GM19023 (cell line): Measurements from ENCODE around the gene GSTM4.
A peak's percentile ranks its signal among the peaks of the same experiment; 100 is the strongest.
"Not testable (repeated sequence)": the region's sequence is repeated elsewhere in the genome, so short reads cannot be mapped to it uniquely, and the experiment has no call there.

Experiments
- ATAC-seq: cut with Tn5 transposase; IDR thresholded peaks from one replicate; pipeline ENCODE4 v1.9.1; 2021; ENCODE audit warnings: mild to moderate bottlenecking, moderate library complexity; ENCODE audit not compliant: unreplicated experiment

Gene GSTM4

GRCh38 chr1:109637446-109637845 lies 18.5 kb upstream of the GSTM4 start:
- ATAC-seq = no peak

DNA sequence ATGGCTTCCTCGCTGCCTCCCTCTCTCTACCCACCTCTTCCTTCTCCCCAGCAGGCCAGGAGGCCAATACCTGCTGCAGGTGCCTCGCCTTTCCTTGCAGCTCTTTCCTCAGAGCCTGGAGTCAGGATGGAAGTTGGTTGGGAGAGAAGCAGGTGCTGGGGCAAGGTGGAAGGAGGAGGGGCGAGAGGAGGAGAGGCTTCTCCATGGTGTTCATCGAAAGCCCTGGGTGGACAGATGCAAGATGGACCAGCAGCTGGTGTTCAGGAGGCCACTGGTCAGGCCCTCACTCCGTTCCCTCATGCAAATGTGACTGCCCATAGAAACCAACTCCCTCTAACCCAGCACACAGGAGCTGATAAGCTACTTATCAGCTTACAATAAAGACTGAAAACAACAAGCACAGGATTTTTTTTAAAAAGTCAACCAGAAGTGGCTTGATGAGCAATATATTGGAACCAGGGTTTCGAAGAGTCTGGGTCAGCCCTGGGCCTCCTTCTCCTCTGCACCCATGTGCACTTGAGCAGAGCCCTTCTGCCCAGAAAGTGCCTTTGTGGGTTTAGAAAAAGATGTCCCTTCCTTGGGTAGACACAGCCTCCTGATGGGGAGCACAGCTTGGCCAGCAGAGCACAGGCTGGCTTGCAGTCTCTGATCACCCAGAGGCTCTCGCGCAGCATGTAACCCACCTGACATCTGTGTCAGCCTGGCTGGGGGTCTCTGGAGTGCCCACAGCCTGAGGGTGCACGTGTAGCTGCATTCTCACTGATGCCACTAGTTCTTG lies 16.6 kb upstream of the GSTM4 start:
- no peak for ATAC-seq

- no peak for ATAC-seq
Observed at GRCh38 chr1:109639841-109640184, 16.1 kb upstream of the GSTM4 start.

GRCh38 chr1:109640285-109640865 lies 15.5 kb upstream of the GSTM4 start:
- peak; percentile 58 for ATAC-seq

- ATAC-seq = no peak
Observed at GRCh38 chr1:109641078-109641740, 14.7 kb upstream of the GSTM4 start.

GRCh38 chr1:109641861-109642260 lies 14.0 kb upstream of the GSTM4 start:
- no peak for ATAC-seq

- no peak for ATAC-seq
Observed at GRCh38 chr1:109642626-109643025, 13.3 kb upstream of the GSTM4 start.

- ATAC-seq = peak; percentile 88
Observed at GRCh38 chr1:109643385-109644230, 12.3 kb upstream of the GSTM4 start.

DNA sequence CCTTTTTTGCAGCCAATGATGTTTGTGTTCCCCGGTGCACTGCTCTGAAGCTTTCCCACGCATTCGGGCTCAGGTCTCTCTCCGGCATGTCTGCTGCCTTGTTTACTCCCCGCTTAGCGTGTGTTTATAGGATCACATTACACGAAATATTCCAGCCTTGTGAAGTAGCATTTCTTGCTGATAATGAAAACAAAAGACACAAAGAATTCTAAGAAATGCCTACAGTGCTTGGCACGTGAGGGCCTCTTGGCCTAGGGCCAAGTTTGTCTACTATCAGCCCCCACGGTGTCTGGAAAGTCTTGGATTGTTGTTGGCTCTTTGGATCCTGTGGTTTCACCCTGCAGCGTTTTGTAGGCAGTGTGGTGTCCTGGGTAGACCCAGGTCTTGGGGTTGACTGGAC lies 11.2 kb upstream of the GSTM4 start:
- ATAC-seq = no peak

GRCh38 chr1:109649491-109649914 lies 6.4 kb upstream of the GSTM4 start:
- ATAC-seq = no peak

- ATAC-seq = no peak
Observed at GRCh38 chr1:109650609-109651008, 5.3 kb upstream of the GSTM4 start.

DNA sequence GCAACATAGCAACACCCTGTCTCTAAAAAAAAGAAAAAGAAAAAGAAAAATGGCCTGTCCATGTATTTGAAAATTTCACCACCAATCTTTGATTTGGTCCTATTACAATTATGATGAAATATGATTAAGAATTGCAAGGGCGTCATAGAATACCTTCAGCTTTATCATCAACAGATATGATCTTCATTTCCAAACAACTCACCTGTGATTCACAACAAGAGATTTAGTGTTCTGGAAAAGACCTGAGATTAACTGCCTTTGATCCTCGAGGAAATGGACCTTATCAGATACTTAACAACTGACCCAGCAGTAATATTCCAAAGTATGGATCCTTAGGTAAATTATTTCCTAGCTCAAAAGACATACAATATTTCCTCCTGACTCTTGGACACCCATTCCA lies 3.5 kb upstream of the GSTM4 start:
- no peak for ATAC-seq

- ATAC-seq = no peak
Observed at GRCh38 chr1:109653306-109653705, 2.6 kb upstream of the GSTM4 start.

DNA sequence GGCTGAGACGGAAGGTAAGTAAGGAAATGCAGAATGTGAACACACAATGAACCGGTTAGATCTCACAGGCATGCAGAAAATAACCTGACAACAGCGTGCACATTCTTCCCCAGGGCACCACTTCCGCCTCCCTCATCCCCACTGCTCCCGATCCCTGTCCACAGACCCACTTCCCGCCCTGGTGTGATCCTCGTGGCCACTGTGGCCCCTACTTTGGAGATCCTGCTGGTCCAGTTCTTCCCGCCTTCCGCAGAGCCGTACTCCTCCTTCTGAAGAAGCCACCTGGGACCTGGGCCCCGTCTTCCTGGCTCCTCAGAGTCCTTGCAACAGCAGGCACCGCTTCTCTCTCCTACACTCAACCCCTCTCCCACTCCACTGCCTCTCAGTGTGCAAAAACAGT lies 1.4 kb upstream of the GSTM4 start:
- ATAC-seq = no peak

GRCh38 chr1:109657395-109657794 lies 1.5 kb downstream of the GSTM4 start:
- no peak for ATAC-seq

- ATAC-seq = no peak
Observed at GRCh38 chr1:109657970-109658369, 2.1 kb downstream of the GSTM4 start.

DNA sequence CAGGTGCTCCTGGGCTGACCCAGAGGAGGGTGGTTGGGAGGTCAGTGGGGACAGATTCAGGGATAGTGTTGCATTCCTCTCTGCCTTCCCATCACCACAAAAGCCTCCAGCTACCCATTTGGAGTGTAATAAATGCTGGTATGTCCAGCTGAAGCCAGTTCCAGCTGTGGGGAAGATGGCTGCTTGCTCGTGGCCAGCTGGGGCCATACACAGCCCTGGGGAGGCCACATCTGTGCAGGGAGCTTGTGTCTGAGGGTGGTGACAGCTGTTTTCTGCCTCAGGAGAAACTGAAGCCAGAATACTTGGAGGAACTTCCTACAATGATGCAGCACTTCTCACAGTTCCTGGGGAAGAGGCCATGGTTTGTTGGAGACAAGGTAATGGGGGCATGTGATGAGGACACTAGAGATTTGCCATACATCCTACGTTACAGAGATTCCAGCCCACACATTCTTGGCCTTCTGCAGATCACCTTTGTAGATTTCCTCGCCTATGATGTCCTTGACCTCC lies 2.7 kb downstream of the GSTM4 start:
- no peak for ATAC-seq

DNA sequence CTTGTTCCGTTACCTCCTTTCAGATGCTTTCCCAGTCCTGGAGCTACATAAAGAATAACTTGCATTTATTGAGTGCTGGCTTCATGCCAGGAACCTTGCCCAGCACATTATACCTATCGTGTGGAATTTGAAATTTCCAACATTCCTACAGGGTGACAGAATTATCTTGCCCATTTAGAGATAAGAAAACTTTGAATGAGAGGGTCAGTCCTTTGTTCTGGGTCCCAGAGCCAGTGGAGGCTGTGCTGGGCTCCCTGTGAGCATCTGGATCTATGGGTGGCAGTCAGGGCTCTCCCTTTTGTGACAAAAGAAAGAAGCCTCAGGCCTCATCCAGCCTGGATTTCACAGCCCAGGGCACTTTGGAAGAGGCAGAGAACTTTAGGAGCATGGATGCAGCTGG lies 3.2 kb downstream of the GSTM4 start:
- no peak for ATAC-seq

- ATAC-seq = no peak
Observed at GRCh38 chr1:109659997-109660690, 4.2 kb downstream of the GSTM4 start.

DNA sequence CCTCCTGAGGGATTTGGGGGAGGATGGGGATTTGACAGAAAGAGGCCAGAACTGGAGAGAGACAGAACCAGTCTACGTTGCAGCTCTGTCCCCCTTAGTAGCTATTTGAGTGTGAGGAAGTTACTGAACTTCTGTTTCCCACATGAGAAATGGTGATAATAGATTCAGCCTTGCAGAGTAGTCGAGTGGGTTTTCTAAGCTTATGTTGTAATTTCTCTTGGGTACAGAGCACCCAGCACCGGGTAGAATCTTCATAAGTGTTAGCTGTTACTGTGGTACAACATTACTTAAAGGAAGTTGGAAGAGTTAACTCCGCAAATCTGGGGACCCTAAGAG lies 4.8 kb downstream of the GSTM4 start:
- not testable (repeated sequence) for ATAC-seq

GRCh38 chr1:109661391-109661790 lies 5.5 kb downstream of the GSTM4 start:
- no peak for ATAC-seq
